HuH-7.5 (cell line): Measurements from ENCODE around the gene SMU1.

Experiments used
- DNase-seq: peaks from one replicate; pipeline ENCODE4 v3.0.0; 2011; ENCODE audit warnings: low spot score

Gene SMU1

GRCh38 chr9:33076046-33077004, at the start of gene SMU1:
SMU1 (minus strand) TSS chr9:33076674; CDS start chr9:33076608, 66 bp downstream.
- peak; percentile 81 for DNase-seq

- no peak for DNase-seq
Observed at GRCh38 chr9:33125461-33125860, 49.0 kb upstream of the SMU1 start.

DNA sequence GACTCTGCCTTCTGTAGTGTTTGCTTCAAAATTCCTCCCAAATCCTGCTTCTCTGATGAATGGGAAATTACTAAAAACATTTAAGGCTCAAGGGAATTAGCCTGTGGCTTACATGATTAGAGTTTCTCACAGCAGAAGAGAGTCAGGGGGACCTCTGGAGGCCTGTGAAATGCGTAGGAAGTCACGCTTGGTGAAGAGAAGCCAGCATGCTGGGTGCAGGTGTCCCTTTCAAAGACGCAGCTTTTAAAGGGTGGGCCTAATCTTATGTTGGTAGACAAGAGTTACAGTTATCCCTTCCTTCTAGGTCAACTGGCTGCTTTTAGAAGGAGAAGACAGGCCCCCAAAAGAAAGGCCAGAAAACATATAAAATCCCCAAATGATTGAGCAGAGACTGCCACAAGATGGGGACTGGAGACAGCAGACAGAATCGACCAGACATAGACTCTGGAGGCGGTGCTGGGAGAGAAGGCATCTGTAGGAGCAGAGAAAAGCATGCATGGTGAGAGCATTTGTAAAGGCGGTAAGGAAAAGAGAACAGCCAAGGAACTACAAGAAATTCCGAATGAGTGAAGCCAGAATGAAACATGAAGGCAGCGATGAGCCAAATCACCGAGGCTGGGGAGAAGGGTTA, 48.4 kb upstream of the SMU1 start:
- DNase-seq: no peak

DNA sequence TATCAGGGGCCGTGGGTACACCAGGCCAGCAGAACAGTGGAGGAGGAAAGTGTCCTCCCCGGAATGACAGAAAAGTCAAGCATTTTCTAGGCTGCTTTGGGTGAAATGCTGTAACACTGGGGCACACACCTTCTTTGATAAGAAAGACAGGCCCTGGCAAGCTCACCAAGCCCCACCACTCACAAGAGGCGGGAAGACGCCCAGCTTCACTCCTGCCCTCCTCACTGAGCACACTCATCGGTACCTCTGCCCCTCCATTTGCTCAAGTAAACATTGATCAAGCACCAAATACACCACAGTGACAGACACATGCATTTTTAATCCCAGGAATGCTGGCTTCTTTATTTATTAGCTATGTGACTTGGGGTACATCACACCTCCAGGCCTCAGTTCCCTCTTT, 47.6 kb upstream of the SMU1 start:
- no peak for DNase-seq

- no peak for DNase-seq
Observed at GRCh38 chr9:33123407-33124031, 47.0 kb upstream of the SMU1 start.

DNA sequence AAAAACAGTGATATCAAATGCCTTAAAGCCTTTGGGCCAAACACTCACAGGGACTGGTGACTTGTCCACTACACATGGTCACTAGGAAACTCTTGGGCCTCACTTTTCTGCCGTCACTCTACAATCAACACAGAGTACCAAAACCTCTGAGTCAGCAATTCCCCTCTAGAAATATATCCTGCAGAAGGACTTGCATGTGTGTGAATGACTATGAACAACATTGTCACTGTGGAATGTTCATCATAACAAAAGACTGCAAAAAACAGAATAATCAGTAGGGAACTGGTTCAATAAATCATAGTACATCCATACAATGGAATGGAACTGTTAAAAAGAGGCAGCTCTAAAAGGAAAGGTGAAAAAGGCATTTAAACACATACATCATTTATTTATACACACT, 44.1 kb upstream of the SMU1 start:
- no peak for DNase-seq

DNA sequence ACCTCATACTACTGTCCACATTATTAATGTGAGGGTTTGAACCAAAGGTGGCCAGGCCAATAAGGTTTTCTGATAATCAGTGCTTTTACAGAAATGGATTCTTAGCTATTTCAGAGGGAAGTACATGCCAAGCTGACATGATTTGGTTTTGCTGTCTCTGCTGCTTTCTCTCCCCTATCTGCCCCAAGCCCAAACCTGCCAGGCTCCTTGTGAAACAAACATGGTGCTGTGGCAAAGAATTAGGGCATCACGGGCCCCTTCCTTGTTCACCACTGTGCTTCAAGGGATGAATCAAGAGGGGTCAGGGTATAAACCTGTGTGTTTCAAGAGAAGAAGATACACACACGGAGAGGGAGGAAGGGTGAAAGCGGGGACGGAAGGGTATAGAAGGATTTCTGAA, 41.3 kb upstream of the SMU1 start:
- DNase-seq: no peak

DNA sequence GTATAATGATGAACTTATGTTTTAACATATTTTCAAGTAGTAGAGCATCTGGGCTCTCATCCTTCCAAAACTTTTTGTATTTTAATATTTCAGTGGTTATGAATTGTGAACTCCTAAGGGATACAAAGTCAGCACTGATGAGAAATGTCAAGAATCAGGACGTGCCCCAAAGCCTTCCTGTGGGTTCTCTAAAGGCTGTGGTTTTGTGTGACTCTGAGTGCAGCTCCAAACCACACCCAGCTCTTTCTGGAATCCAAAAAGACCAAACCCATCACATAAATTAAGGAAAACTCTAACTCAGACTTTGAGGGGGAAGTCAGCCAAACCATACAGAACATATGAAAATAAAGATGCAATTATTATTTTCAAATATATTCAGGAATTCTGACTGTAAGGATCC, 40.8 kb upstream of the SMU1 start:
- DNase-seq: no peak

DNA sequence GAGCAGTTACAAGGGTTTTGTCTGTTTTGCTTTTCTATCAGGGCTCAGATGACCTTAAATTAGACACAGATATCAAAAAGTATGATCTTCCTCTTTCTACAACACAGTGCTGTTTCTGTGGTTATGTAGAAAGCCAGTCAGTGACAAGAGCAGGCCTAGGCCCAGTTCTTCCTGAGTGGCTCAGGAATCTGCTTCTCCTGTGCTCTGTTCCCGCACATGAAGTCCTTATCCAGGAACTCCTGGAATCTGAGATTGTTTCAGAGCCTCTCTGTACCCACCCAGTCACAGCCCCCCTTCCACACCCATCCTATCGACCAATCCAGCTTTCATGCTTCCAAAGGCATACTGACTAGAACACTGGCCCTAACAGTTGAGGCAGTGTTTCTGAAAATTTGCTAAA, 40.4 kb upstream of the SMU1 start:
- DNase-seq: no peak

- DNase-seq: no peak
Observed at GRCh38 chr9:33114746-33115145, 38.3 kb upstream of the SMU1 start.

GRCh38 chr9:33113799-33114547, 37.5 kb upstream of the SMU1 start:
- no peak for DNase-seq

- DNase-seq: no peak
Observed at GRCh38 chr9:33112094-33112493, 35.6 kb upstream of the SMU1 start.

GRCh38 chr9:33111631-33112030, 35.2 kb upstream of the SMU1 start:
- no peak for DNase-seq

GRCh38 chr9:33110686-33111085, 34.2 kb upstream of the SMU1 start:
- no peak for DNase-seq

- no peak for DNase-seq
Observed at GRCh38 chr9:33109850-33110595, 33.5 kb upstream of the SMU1 start.

DNA sequence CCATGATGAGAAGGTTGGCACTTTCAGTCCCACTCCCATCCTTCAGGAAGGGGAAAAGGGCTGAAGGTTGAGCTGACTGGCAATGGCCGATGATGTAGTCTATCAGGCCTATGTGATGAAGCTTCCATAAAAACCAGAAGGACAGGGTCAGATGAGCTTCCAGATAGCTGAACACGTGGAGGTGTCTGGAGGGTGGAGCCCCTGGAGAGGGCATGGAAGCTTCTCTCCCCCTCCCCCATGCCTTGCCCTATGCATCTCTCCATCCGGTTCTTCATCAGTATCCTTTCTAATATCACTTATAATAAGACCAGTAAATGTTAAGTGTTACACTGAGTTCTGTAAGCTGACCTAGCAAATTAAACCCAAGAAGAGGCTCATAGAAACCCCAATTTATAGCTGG, 32.6 kb upstream of the SMU1 start:
- no peak for DNase-seq

DNA sequence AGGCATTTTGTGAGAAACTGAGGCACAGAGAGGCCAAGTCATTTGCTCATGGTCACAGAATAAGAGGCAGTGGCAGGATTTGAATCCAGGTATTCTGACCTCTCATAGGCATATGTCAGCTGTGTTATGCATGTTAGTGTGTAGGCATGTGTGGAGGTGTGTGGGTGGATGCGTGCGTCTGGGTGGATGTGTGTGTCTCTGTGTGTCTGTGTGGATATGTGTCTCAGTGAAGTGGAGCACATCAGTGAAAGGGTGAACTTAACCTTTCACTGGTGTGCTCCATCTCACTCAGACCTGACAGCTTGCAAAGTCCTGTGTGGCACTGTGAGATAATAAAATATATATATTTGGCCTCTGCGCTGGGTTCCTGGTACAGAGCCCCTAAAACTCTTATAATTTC, 32.0 kb upstream of the SMU1 start:
- DNase-seq: no peak

- no peak for DNase-seq
Observed at GRCh38 chr9:33107762-33108161, 31.3 kb upstream of the SMU1 start.

DNA sequence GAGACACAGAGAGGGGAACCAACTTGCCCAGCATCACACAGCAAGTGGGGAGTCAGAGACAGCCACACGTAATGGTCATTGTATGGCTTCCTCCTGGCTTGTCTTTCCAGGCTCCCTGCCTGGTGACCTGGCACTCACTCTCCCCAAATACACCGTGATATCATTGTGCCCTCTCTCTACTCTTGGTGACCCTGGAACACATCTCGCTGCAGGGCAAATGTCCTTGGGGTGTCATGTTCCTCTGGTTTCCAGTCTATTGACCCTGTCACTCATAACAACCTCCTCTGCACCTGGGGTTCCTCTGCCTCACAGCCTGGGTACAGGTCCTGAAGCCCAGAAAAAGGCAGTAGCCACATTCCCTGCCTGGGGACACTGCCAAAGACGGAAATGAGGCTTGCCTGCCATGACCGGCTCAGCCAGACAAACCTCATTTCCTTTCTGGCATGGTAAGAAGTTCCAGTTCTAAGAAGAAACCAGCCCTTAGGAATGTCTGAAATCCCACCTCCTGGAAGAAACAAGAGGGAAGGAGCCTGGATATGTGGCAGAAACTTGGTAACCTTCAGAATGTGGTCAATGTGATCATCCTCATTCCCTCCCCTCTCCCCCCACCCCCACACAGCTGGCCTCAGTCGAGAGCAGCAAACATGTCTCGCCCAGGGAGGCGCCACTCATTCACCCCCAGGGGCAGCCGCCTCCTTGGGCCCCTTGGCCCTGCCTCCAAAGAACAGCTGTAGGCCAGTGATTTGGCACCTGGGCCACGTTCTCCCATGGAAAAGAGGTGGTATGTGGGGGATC, 30.6 kb upstream of the SMU1 start:
- no peak for DNase-seq

GRCh38 chr9:33106372-33106771, 29.9 kb upstream of the SMU1 start:
- no peak for DNase-seq

DNA sequence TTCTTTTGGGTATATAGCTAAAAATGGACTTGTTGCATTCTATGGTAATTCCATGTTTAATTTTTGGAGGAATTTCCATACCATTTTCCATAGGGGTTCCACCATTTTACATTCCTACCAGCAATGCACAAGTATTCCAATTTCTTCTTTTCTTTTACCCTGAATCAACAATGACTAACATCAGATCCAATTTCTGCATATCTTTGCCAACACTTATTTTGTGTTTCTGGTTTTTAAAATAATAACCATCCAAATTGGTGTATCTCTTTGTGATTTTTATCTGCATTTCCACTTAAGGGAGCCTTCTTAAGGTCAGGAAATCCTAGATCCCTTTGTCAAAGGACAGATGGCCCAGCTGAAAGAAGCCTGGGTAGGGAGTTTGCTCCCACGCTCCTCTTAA, 29.5 kb upstream of the SMU1 start:
- DNase-seq: no peak
